NB4 (cell line): ENCODE results near the gene FAT3.
A peak's percentile ranks its signal among the peaks of the same experiment; 100 is the strongest.

Source experiments
- DNase-seq: peaks from one replicate; pipeline ENCODE4 v3.0.0; 2010; ENCODE audit warnings: low read depth
- H3K4me3 ChIP-seq: one replicate; pipeline ENCODE4 v1.5.1; 2011; ENCODE audit warnings: mild to moderate bottlenecking, low read depth, low read length, moderate library complexity
- CTCF ChIP-seq: IDR thresholded peaks from one replicate; pipeline ENCODE4 v1.5.1; 2012; ENCODE audit warnings: low read depth, low read length
- MAX ChIP-seq: IDR thresholded peaks from 2 replicates; pipeline ENCODE4 v1.6.1; 2011; ENCODE audit warnings: low read depth, low read length
- MYC ChIP-seq: IDR thresholded peaks from 2 replicates; pipeline ENCODE4 v1.6.1; 2011; ENCODE audit warnings: low read depth, low read length
- POLR2A ChIP-seq: IDR thresholded peaks from 2 replicates; pipeline ENCODE4 v1.6.1; 2011; ENCODE audit warnings: mild to moderate bottlenecking; ENCODE audit not compliant: insufficient read length; ENCODE audit errors: extremely low read depth

Gene FAT3

GRCh38 chr11:92253421-92253820, 28.8 kb downstream of the FAT3 start:
- DNase-seq: no peak
- no peak overlapping the region for H3K4me3 ChIP-seq
- TF ChIP-seq MAX: no peak
- no peak for TF ChIP-seq CTCF
- no peak for TF ChIP-seq POLR2A
- TF ChIP-seq MYC: no peak

- DNase-seq: peak; percentile 30
- TF ChIP-seq CTCF (no peak), MYC (no peak), POLR2A (no peak), MAX (no peak)
- no peak overlapping the region for H3K4me3 ChIP-seq
Observed at GRCh38 chr11:92253945-92254344, 29.3 kb downstream of the FAT3 start.

DNA sequence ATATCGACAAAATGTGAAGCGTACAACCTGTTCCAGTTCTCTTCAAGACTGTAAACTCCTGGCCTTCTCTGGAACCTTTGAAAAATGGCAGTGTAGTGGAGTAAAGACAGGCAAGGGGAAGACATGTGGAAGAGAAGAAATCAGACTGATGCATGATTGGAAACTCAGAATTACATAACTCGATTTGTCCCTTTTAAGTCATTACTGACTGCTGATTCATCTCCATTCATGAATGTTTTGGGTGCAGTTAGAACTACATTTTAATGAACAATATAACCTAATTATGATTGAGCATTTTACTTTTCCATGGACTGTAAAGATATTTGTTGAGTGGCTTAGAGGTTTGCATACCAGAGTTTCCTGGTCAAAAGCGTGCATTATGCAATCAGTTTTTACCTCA, 32.9 kb downstream of the FAT3 start:
- DNase-seq: no peak
- no peak overlapping the region for H3K4me3 ChIP-seq
- TF ChIP-seq MYC (no peak), MAX (no peak), POLR2A (no peak), CTCF (no peak)

DNA sequence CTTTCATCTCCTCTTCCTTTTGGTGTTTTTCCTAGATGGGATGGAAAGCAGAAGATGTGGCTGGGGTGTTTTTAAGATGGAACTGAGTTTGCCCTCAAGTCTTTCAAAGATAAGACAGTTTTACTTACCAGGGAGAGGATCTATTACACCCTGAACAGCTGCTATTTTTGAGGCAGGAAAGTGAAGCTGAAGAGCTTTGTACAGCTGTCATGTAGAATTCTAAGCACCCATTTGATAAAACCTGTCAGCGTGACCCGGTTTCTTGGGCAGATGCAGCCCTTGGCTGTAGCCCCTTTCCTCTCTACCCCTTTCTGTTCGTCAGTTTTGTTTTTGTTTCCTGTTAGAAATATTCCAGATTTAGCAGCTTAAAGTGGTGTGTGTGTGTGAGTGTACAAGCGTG, 35.2 kb downstream of the FAT3 start:
- no peak for TF ChIP-seq POLR2A
- no peak for TF ChIP-seq CTCF
- no peak for TF ChIP-seq MAX
- TF ChIP-seq MYC: no peak
- no peak for DNase-seq
- H3K4me3 ChIP-seq: no peak overlapping the region

- DNase-seq: no peak
- TF ChIP-seq CTCF (no peak), MYC (no peak), POLR2A (no peak), MAX (no peak)
Observed at GRCh38 chr11:92264350-92264749, 39.7 kb downstream of the FAT3 start.

DNA sequence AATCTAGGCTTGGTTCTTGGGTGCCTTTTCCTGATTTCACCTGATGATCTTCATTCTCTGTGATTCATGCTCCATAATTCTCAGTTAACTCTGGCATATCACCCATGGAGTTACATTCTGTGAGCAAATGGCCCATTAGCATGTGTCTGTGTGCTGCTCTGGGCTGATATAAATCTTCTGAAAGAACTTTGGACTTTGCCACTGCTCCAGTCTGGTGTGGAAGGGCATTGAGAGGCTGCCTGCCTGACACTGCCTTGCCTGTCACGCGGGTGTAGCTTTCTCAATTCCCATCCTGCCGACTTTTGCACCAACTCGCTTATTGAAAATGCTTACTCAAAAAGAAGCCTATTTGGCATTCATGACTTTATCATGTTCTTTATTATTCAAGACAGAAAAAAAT, 42.2 kb downstream of the FAT3 start:
- no peak for DNase-seq
- TF ChIP-seq MYC: no peak
- no peak for TF ChIP-seq MAX
- no peak for TF ChIP-seq CTCF
- no peak for TF ChIP-seq POLR2A
- no peak overlapping the region for H3K4me3 ChIP-seq

More at GRCh38 chr11:92264350-92264749, 39.7 kb downstream of the FAT3 start:
- no peak overlapping the region for H3K4me3 ChIP-seq
